Measurements from ENCODE around the gene ZBTB20. TPM values are rescaled to one million over a fixed set of nuclear protein-coding genes. Genes with fewer than 3 reads are reported as not detected.

ZBTB20 gene
- total RNA-seq, 1 experiment from 2014 or later = 12.8 TPM

DNA sequence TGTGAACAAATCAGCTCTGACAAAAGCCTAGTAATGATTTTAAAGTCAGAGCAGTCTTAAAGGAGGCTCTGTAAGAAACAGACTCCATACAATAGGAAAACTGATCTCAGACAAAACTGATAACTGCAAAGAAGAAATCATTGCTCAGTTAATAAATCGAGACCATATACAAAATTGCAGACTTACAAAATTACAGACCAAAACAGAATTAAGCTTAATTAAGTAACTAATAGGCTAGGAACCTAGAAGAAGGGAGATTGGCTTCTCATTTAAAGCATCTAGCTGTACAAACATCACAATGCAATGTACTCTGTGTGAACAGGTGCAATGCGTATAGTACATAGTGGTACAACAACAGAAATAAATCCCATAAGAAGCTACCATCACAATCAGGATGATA is 46.3 kb downstream of the ZBTB20 start:
- ChIA-PET CTCF (no interaction called here), POLR2A (no interaction called here)
- no peaks in the 10 kb centered on the region for H3K36me3 ChIP-seq (ENCODE audit: control insufficient read depth, insufficient read depth, low read length)
- no peak overlapping the region for H3K27ac Mint-ChIP-seq (ENCODE audit: unreplicated experiment)
- H3K4me1 ChIP-seq = no peaks in the 10 kb centered on the region
- H3K4me3 ChIP-seq (ENCODE audit: low read depth, low read length) = no peak overlapping the region
- H3K36me3 Mint-ChIP-seq (ENCODE audit: insufficient read depth, unreplicated experiment) = no peaks in the 10 kb centered on the region
- H3K4me1 Mint-ChIP-seq (ENCODE audit: low read depth, unreplicated experiment) = peaks cover 10% of the 10 kb centered on the region
- no TSS peak for BruUV-seq (replicated peaks)
- no peaks in the 10 kb centered on the region for H3K9me3 ChIP-seq
- TF ChIP-seq, protein P1, sequence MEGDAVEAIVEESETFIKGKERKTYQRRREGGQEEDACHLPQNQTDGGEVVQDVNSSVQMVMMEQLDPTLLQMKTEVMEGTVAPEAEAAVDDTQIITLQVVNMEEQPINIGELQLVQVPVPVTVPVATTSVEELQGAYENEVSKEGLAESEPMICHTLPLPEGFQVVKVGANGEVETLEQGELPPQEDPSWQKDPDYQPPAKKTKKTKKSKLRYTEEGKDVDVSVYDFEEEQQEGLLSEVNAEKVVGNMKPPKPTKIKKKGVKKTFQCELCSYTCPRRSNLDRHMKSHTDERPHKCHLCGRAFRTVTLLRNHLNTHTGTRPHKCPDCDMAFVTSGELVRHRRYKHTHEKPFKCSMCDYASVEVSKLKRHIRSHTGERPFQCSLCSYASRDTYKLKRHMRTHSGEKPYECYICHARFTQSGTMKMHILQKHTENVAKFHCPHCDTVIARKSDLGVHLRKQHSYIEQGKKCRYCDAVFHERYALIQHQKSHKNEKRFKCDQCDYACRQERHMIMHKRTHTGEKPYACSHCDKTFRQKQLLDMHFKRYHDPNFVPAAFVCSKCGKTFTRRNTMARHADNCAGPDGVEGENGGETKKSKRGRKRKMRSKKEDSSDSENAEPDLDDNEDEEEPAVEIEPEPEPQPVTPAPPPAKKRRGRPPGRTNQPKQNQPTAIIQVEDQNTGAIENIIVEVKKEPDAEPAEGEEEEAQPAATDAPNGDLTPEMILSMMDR (IDR thresholded peaks at IDR 0.05; ENCODE audit: insufficient read depth in 1 of 2, low read depth in 1 of 2, low read length in 1 of 2, severe bottlenecking in 1 of 2, unreplicated experiment in 1 of 2) = no peak
- no peaks in the 10 kb centered on the region for H3K9me3 Mint-ChIP-seq (ENCODE audit: unreplicated experiment)
- no peaks in the 10 kb centered on the region for H3K27me3 ChIP-seq (replicated peaks; ENCODE audit: control insufficient read depth, insufficient read depth, low read length)
- H3K27me3 Mint-ChIP-seq (ENCODE audit: insufficient read depth, unreplicated experiment) = no peaks in the 10 kb centered on the region
- H3K4me3 Mint-ChIP-seq (ENCODE audit: unreplicated experiment) = no peak overlapping the region
- no peak for DNase-seq
- intact Hi-C loops (cut with micrococcal nuclease; ENCODE audit: unreplicated experiment) = no loop called here

GRCh38 chr3:115099986-115100571 is 47.0 kb downstream of the ZBTB20 start:
- TF ChIP-seq, protein P1 (IDR thresholded peaks at IDR 0.05; ENCODE audit: insufficient read depth in 1 of 2, low read depth in 1 of 2, low read length in 1 of 2, severe bottlenecking in 1 of 2, unreplicated experiment in 1 of 2) = no peak
- Mint-ChIP-seq H3K4me3 (ENCODE audit: unreplicated experiment) (peak overlapping the region; percentile 16), H3K36me3 (ENCODE audit: insufficient read depth, unreplicated experiment) (no peaks in the 10 kb centered on the region), H3K27me3 (ENCODE audit: insufficient read depth, unreplicated experiment) (no peaks in the 10 kb centered on the region), H3K9me3 (ENCODE audit: unreplicated experiment) (no peaks in the 10 kb centered on the region), H3K27ac (ENCODE audit: unreplicated experiment) (no peak overlapping the region), H3K4me1 (ENCODE audit: low read depth, unreplicated experiment) (peaks cover 10% of the 10 kb centered on the region)
- H3K27me3 ChIP-seq (replicated peaks; ENCODE audit: control insufficient read depth, insufficient read depth, low read length) = no peaks in the 10 kb centered on the region
- ChIA-PET CTCF (no interaction called here), POLR2A (no interaction called here)
- no peaks in the 10 kb centered on the region for H3K4me1 ChIP-seq
- intact Hi-C loops (cut with micrococcal nuclease; ENCODE audit: unreplicated experiment) = no loop called here
- BruUV-seq (replicated peaks) = no TSS peak
- DNase-seq = no peak
- no peak overlapping the region for H3K4me3 ChIP-seq (ENCODE audit: low read depth, low read length)
- no peaks in the 10 kb centered on the region for H3K9me3 ChIP-seq
- H3K36me3 ChIP-seq (ENCODE audit: control insufficient read depth, insufficient read depth, low read length) = no peaks in the 10 kb centered on the region

GRCh38 chr3:115099134-115099985 is 47.7 kb downstream of the ZBTB20 start:
- ChIA-PET CTCF (no interaction called here), POLR2A (no interaction called here)
- no peak overlapping the region for H3K4me3 Mint-ChIP-seq (ENCODE audit: unreplicated experiment)
- intact Hi-C loops (cut with micrococcal nuclease; ENCODE audit: unreplicated experiment) = no loop called here
- TF ChIP-seq, protein P1 (IDR thresholded peaks at IDR 0.05; ENCODE audit: insufficient read depth in 1 of 2, low read depth in 1 of 2, low read length in 1 of 2, severe bottlenecking in 1 of 2, unreplicated experiment in 1 of 2) = no peak
- no TSS peak for BruUV-seq (replicated peaks)
- no peak overlapping the region for H3K27ac Mint-ChIP-seq (ENCODE audit: unreplicated experiment)
- H3K36me3 Mint-ChIP-seq (ENCODE audit: insufficient read depth, unreplicated experiment) = no peaks in the 10 kb centered on the region
- no peak overlapping the region for H3K4me3 ChIP-seq (ENCODE audit: low read depth, low read length)
- H3K4me1 ChIP-seq = no peaks in the 10 kb centered on the region
- H3K9me3 ChIP-seq = no peaks in the 10 kb centered on the region
- DNase-seq = no peak
- no peaks in the 10 kb centered on the region for H3K36me3 ChIP-seq (ENCODE audit: control insufficient read depth, insufficient read depth, low read length)
- H3K9me3 Mint-ChIP-seq (ENCODE audit: unreplicated experiment) = no peaks in the 10 kb centered on the region
- H3K4me1 Mint-ChIP-seq (ENCODE audit: low read depth, unreplicated experiment) = peaks cover 10% of the 10 kb centered on the region
- no peaks in the 10 kb centered on the region for H3K27me3 Mint-ChIP-seq (ENCODE audit: insufficient read depth, unreplicated experiment)
- no peaks in the 10 kb centered on the region for H3K27me3 ChIP-seq (replicated peaks; ENCODE audit: control insufficient read depth, insufficient read depth, low read length)

Measured in Caco-2 (cell line).